Measurements from ENCODE around the gene CPA1. TPM values are rescaled to one million over a fixed set of nuclear protein-coding genes. Genes with fewer than 3 reads are reported as not detected.

CPA1 gene
- total and polyA plus RNA-seq, 2 of the 13 experiments (the other 11 are each of a cell fraction or from before 2014, with no cell fraction given) = 0.20 to 0.58 TPM

GRCh38 chr7:130356121-130356875 lies 24.0 kb upstream of the CPA1 start (continued):
- TF ChIP-seq PBX3 (CRISPR knock-in tag; IDR thresholded peaks at IDR 0.05; ENCODE audit: borderline replicate concordance) (no peak), ZMAT3 (CRISPR knock-in tag; conservative IDR thresholded peaks at IDR 0.05) (no peak), TEAD3 (CRISPR knock-in tag; optimal IDR thresholded peaks at IDR 0.05; ENCODE audit: borderline replicate concordance) (peak; percentile 61), ZBTB2 (CRISPR knock-in tag; IDR thresholded peaks at IDR 0.05; ENCODE audit: low read depth) (no peak), ZNF597 (CRISPR knock-in tag; IDR thresholded peaks at IDR 0.05) (no peak)

- WGBS (ENCODE audit: low lambda C conversion rate) = 49% methylated on average over 16 of the region's 16 CpGs
- DNase-seq (ENCODE audit: low spot score) = no peak
- peak overlapping the region; percentile 77 for H2AFZ ChIP-seq (ENCODE audit: low read length)
- peaks cover 19% of the 10 kb centered on the region for H3K4me1 ChIP-seq (ENCODE audit: insufficient read depth, low read length)
- FAIRE-seq = no peak
- H3K4me2 ChIP-seq (ENCODE audit: low read depth, low read length) = peak overlapping the region; percentile 76
- H3K27me3 ChIP-seq (ENCODE audit: control insufficient read depth in 1 of 2, insufficient read depth in 2 of 2, low read length in 2 of 2) = peaks cover 0 to under 1% of the 10 kb centered on the region in 2 experiments; a peak in 2 of 5 replicates
- no TSS peak for BruUV-seq (replicated peaks)
- H3K36me3 ChIP-seq (replicated peaks in 1 of 2; ENCODE audit: control insufficient read depth in 1 of 2, insufficient read depth in 2 of 2, low read length in 2 of 2) = no peaks in the 10 kb centered on the region
- intact Hi-C loops (cut with micrococcal nuclease; ENCODE audit: unreplicated experiment) (no loop called here), in situ Hi-C loops (cut with HindIII; ENCODE audit: extremely low pct_ligation_motif_present, low pct_unique_long_range_greater_than_20kb) (no loop called here)
- peak overlapping the region; percentile 30; the same call in 1 of the 2 replicates for H3K9ac ChIP-seq (ENCODE audit: insufficient read depth, low read depth, low read length)
- POLR2A ChIA-PET = no interaction called here
- H4K20me1 ChIP-seq (ENCODE audit: insufficient read depth, low read length) = no peaks in the 10 kb centered on the region
- CTCF ChIA-PET (ENCODE audit: low intra/inter-chr PET ratio, low total read pairs) = no interaction called here
- peak; percentile 16; the same call in 1 of the 3 replicates for ATAC-seq
- H3K79me2 ChIP-seq (ENCODE audit: insufficient read depth, low read length) = no peaks in the 10 kb centered on the region
- H3K4me3 ChIP-seq (replicated peaks in 1 of 3; ENCODE audit: insufficient read depth in 1 of 3, low read depth in 2 of 3, low read length in 3 of 3) = peak overlapping the region in 1 of 3 experiments; percentile 39; a peak in 2 of 6 replicates
- no peak overlapping the region for H3K27ac ChIP-seq (ENCODE audit: extremely low read length, insufficient read depth, low read length)
- no peaks in the 10 kb centered on the region; the same call in 1 of the 2 replicates for H3K9me3 ChIP-seq (ENCODE audit: low read length)
- TF ChIP-seq CEBPG (CRISPR knock-in tag; IDR thresholded peaks at IDR 0.05) (peak; percentile 78), ZBTB49 (CRISPR knock-in tag; IDR thresholded peaks at IDR 0.05; ENCODE audit: borderline replicate concordance) (no peak), FOSL2 (CRISPR knock-in tag; IDR thresholded peaks at IDR 0.05) (peak; percentile 97), ZNF205 (CRISPR knock-in tag; IDR thresholded peaks at IDR 0.05) (peak; percentile 34; the same call in 1 of the 2 replicates), FOXA1 (IDR thresholded peaks at IDR 0.05) (no peak), FOXA1 (CRISPR knock-in tag; IDR thresholded peaks at IDR 0.05) (no peak), FOSL1 (CRISPR knock-in tag; IDR thresholded peaks at IDR 0.05; ENCODE audit: borderline replicate concordance) (peak; percentile 57; the same call in 1 of the 2 replicates), ZNF644 (CRISPR knock-in tag; IDR thresholded peaks at IDR 0.05; ENCODE audit: low read depth) (peak; percentile 68; the same call in 1 of the 2 replicates), ZNF543 (CRISPR knock-in tag; IDR thresholded peaks at IDR 0.05) (no peak)
These were observed 23.2 kb upstream of the CPA1 start for GRCh38 chr7:130356876-130357611.
